Activated T-helper 1 cell treated with anti-CD3 and anti-CD28 coated beads, Interleukin-12 subunit alpha, Interleukin-12 subunit beta, Interleukin-2, Interleukin-4 antibody, amounts not matched to agents 30 ng/mL and 10 ng/mL and 1 ng/mL, durations not matched to agents 14 hours and 24 hours and 36 hours (primary cell): ENCODE results near the gene ZNG1F. TPM values are rescaled to one million over a fixed set of nuclear protein-coding genes. Genes with fewer than 3 reads are reported as not detected.
"Not testable (repeated sequence)": the region's sequence is repeated elsewhere in the genome, so short reads cannot be mapped to it uniquely, and the experiment has no call there.

Experiments
- DNase-seq: peaks from one replicate; pipeline ENCODE4 v3.0.0; 2021; ENCODE audit warnings: low spot score
- H3K27ac Mint-ChIP-seq: one replicate; pipeline ENCODE4 v1.8.0; 2021; ENCODE audit warnings: mild to moderate bottlenecking, mixed read lengths
- H3K27me3 Mint-ChIP-seq: one replicate; pipeline ENCODE4 v1.8.0; 2022; ENCODE audit warnings: mild to moderate bottlenecking, moderate library complexity, mixed read lengths; ENCODE audit not compliant: insufficient read depth
- H3K36me3 Mint-ChIP-seq: one replicate; pipeline ENCODE4 v1.8.0; 2021; ENCODE audit warnings: low read depth, mixed read lengths
- H3K4me1 Mint-ChIP-seq: one replicate; pipeline ENCODE4 v1.8.0; 2021; ENCODE audit warnings: low read depth, mixed read lengths
- H3K4me3 Mint-ChIP-seq: one replicate; pipeline ENCODE4 v1.8.0; 2021; ENCODE audit warnings: mild to moderate bottlenecking, moderate library complexity, mixed read lengths
- H3K9me3 Mint-ChIP-seq: one replicate; pipeline ENCODE4 v1.8.0; 2021; ENCODE audit warnings: mixed read lengths
- intact Hi-C: fragments of 100-400 bp; cut with micrococcal nuclease; formaldehyde crosslinking; loops from one replicate; pipeline ENCODE4 v1.15.1; 2024
- total RNA-seq: library from RNA; stranded (reverse); gene quantifications from 2 replicates; pipeline ENCODE4 v1.2.3, GENCODE V29; 2022

The ZNG1F gene
- total RNA-seq = 11.0 and 12.6 TPM in 2 replicates

- intact Hi-C loops, H3K4me1 Mint-ChIP-seq, H3K27ac Mint-ChIP-seq, DNase-seq, H3K4me3 Mint-ChIP-seq, H3K9me3 Mint-ChIP-seq, H3K36me3 Mint-ChIP-seq, H3K27me3 Mint-ChIP-seq: not testable (repeated sequence)
These were observed at the start of gene ZNG1F for GRCh38 chr9:41189217-41189616. TSS of gene ZNG1F (minus strand) at chr9:41189317. CDS start at chr9:41189258, 59 bp downstream.

GRCh38 chr9:41237110-41237749, 48.1 kb upstream of the ZNG1F start:
- peaks cover 41% of the 10 kb centered on the region for H3K9me3 Mint-ChIP-seq
- H3K36me3 Mint-ChIP-seq, H3K27me3 Mint-ChIP-seq, intact Hi-C loops, H3K4me3 Mint-ChIP-seq, H3K27ac Mint-ChIP-seq, H3K4me1 Mint-ChIP-seq: not testable (repeated sequence)
- peak; percentile 40 for DNase-seq

- intact Hi-C loops, H3K36me3 Mint-ChIP-seq: not testable (repeated sequence)
These were observed 47.5 kb upstream of the ZNG1F start for GRCh38 chr9:41236486-41237109.

GRCh38 chr9:41234811-41235805, 46.0 kb upstream of the ZNG1F start:
- H3K4me3 Mint-ChIP-seq = peak overlapping the region; percentile 45
- H3K27me3 Mint-ChIP-seq, H3K36me3 Mint-ChIP-seq, H3K4me1 Mint-ChIP-seq, H3K27ac Mint-ChIP-seq, intact Hi-C loops: not testable (repeated sequence)
- H3K9me3 Mint-ChIP-seq = peaks cover 28% of the 10 kb centered on the region
- peak; percentile 58 for DNase-seq

More at GRCh38 chr9:41236486-41237109, 47.5 kb upstream of the ZNG1F start:
- H3K27me3 Mint-ChIP-seq, DNase-seq, H3K27ac Mint-ChIP-seq, H3K4me3 Mint-ChIP-seq, H3K4me1 Mint-ChIP-seq: not testable (repeated sequence)
- peaks cover 37% of the 10 kb centered on the region for H3K9me3 Mint-ChIP-seq

DNA sequence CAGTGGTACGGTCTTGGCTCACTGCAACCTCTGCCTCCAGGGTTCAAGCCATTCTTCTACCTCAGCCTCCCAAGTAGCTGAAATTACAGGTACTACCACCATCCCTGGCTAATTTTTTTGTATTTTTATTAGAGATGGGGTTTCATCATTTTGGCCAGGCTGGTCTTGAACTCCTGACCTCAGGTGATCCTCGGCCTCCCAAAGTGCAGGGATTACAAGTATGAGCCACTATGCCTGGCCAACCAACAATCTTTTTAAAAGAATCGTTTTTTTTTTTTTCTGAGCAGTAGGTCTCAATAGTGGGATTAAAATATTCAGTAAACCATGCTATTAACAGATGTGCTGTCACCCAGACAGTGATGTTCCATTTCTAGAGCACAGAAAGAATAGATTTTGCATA, 45.1 kb upstream of the ZNG1F start:
- intact Hi-C loops, H3K27me3 Mint-ChIP-seq, DNase-seq, H3K4me1 Mint-ChIP-seq, H3K4me3 Mint-ChIP-seq, H3K27ac Mint-ChIP-seq, H3K36me3 Mint-ChIP-seq: not testable (repeated sequence)
- H3K9me3 Mint-ChIP-seq = peaks cover 19% of the 10 kb centered on the region

GRCh38 chr9:41232326-41232725, 43.2 kb upstream of the ZNG1F start:
- H3K4me1 Mint-ChIP-seq, H3K27ac Mint-ChIP-seq, H3K36me3 Mint-ChIP-seq, DNase-seq, intact Hi-C loops, H3K27me3 Mint-ChIP-seq, H3K4me3 Mint-ChIP-seq: not testable (repeated sequence)
- peaks cover 13% of the 10 kb centered on the region for H3K9me3 Mint-ChIP-seq

DNA sequence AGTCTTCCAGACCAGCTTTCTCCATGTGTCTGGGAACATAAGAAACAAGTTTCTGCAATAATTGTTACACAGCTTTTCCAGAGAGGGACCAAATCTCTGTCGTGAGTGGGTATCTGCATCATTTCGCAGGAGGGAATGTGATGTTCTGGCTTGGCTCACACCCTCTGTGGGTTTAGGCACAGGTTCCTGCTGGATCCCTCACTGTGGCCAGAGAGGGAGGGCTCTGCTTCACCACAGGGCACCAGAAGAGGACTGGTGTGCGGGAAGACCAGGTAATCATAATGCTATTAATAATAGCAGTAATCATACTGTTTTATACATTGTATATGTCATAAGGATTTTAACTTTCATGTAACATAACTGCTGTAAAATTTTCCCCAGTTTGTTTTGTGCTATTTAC, 41.3 kb upstream of the ZNG1F start:
- H3K9me3 Mint-ChIP-seq, H3K4me1 Mint-ChIP-seq, intact Hi-C loops: not testable (repeated sequence)

GRCh38 chr9:41229408-41230401, 40.6 kb upstream of the ZNG1F start:
- Mint-ChIP-seq H3K27ac (no peak overlapping the region), H3K4me3 (no peak overlapping the region), H3K9me3 (no peaks in the 10 kb centered on the region), H3K4me1 (no peaks in the 10 kb centered on the region), H3K36me3 (no peaks in the 10 kb centered on the region), H3K27me3 (no peaks in the 10 kb centered on the region)
- intact Hi-C loops = no loop called here
- DNase-seq = no peak

More for the DNA sequence above, 41.3 kb upstream of the ZNG1F start:
- not testable (repeated sequence) for H3K27me3 Mint-ChIP-seq, H3K36me3 Mint-ChIP-seq, H3K4me3 Mint-ChIP-seq, H3K27ac Mint-ChIP-seq
- DNase-seq = peak; percentile 4

DNA sequence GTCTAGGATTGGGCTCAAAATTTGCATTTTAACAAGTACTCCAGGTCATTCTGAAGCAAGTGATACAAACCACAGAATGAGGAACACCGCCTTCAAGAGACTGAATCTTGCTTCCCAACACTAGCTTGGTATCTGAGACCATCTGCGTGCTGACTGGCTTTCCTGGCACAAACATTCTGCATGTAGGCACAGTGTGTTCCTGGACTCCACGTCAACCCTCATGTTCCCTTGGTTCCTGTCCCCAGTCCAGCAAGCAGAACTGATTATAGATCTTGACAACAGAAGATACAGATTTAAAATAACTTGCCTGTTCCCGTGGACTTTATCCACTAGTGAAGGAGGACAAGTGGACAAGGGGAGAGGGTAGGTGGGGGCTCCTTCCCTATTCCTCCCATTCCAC, 30.7 kb upstream of the ZNG1F start:
- H3K27me3 Mint-ChIP-seq, H3K4me3 Mint-ChIP-seq, intact Hi-C loops, H3K9me3 Mint-ChIP-seq, H3K27ac Mint-ChIP-seq, H3K36me3 Mint-ChIP-seq, H3K4me1 Mint-ChIP-seq, DNase-seq: not testable (repeated sequence)

- H3K36me3 Mint-ChIP-seq, H3K4me3 Mint-ChIP-seq, H3K4me1 Mint-ChIP-seq, DNase-seq, H3K27me3 Mint-ChIP-seq, H3K27ac Mint-ChIP-seq, intact Hi-C loops, H3K9me3 Mint-ChIP-seq: not testable (repeated sequence)
These were observed 678 bp downstream of the ZNG1F start for GRCh38 chr9:41188439-41188838.

GRCh38 chr9:41174994-41175393, 14.1 kb downstream of the ZNG1F start:
- DNase-seq, intact Hi-C loops, H3K4me1 Mint-ChIP-seq, H3K27ac Mint-ChIP-seq, H3K27me3 Mint-ChIP-seq, H3K9me3 Mint-ChIP-seq, H3K36me3 Mint-ChIP-seq, H3K4me3 Mint-ChIP-seq: not testable (repeated sequence)

GRCh38 chr9:41150116-41150515, 39.0 kb downstream of the ZNG1F start:
- H3K4me3 Mint-ChIP-seq, intact Hi-C loops, H3K36me3 Mint-ChIP-seq, H3K4me1 Mint-ChIP-seq, H3K27ac Mint-ChIP-seq, H3K27me3 Mint-ChIP-seq, DNase-seq, H3K9me3 Mint-ChIP-seq: not testable (repeated sequence)
